ENCODE measurements around the gene OAS2.

Gene OAS2

GRCh38 chr12:112977139-112977538, 1.2 kb upstream of the OAS2 start:
- Histone ChIP-seq H3K9ac (no peak overlapping the region), H3K36me3 (ENCODE audit: control insufficient read depth, insufficient read depth, low read length) (no peaks in the 10 kb centered on the region), H3K27me3 (ENCODE audit: control insufficient read depth, insufficient read depth, low read length) (no peaks in the 10 kb centered on the region), H3K4me1 (no peaks in the 10 kb centered on the region), H3K9me3 (ENCODE audit: control insufficient read depth, low read length) (no peaks in the 10 kb centered on the region), H3K4me2 (ENCODE audit: low read length) (no peak overlapping the region), H3K4me3 (ENCODE audit: low read depth, low read length) (no peak overlapping the region), H2AFZ (no peak overlapping the region), H3K27ac (no peak overlapping the region), H3K79me2 (no peaks in the 10 kb centered on the region)
- no peak for TF ChIP-seq CTCF (IDR thresholded peaks at IDR 0.05)

GRCh38 chr12:112977641-112978040, 678 bp upstream of the OAS2 start:
- Histone ChIP-seq H3K36me3 (ENCODE audit: control insufficient read depth, insufficient read depth, low read length) (no peaks in the 10 kb centered on the region), H3K4me1 (no peaks in the 10 kb centered on the region), H3K9me3 (ENCODE audit: control insufficient read depth, low read length) (no peaks in the 10 kb centered on the region), H3K4me3 (ENCODE audit: low read depth, low read length) (no peak overlapping the region), H3K27ac (peak overlapping the region; percentile 75), H3K9ac (no peak overlapping the region), H2AFZ (peak overlapping the region; percentile 67), H3K4me2 (ENCODE audit: low read length) (no peak overlapping the region), H3K79me2 (no peaks in the 10 kb centered on the region), H3K27me3 (ENCODE audit: control insufficient read depth, insufficient read depth, low read length) (no peaks in the 10 kb centered on the region)
- no peak for TF ChIP-seq CTCF (IDR thresholded peaks at IDR 0.05)

GRCh38 chr12:112979041-112979680, 842 bp downstream of the OAS2 start:
- H2AFZ ChIP-seq: no peak overlapping the region
- H3K27me3 ChIP-seq (ENCODE audit: control insufficient read depth, insufficient read depth, low read length): no peaks in the 10 kb centered on the region
- peak overlapping the region; percentile 55 for H3K4me3 ChIP-seq (ENCODE audit: low read depth, low read length)
- H3K79me2 ChIP-seq: no peaks in the 10 kb centered on the region
- peak overlapping the region; percentile 45 for H3K4me2 ChIP-seq (ENCODE audit: low read length)
- H3K9me3 ChIP-seq (ENCODE audit: control insufficient read depth, low read length): no peaks in the 10 kb centered on the region
- peak overlapping the region; percentile 75 for H3K27ac ChIP-seq
- H3K4me1 ChIP-seq: no peaks in the 10 kb centered on the region
- TF ChIP-seq CTCF (IDR thresholded peaks at IDR 0.05): no peak
- H3K36me3 ChIP-seq (ENCODE audit: control insufficient read depth, insufficient read depth, low read length): no peaks in the 10 kb centered on the region
- no peak overlapping the region for H3K9ac ChIP-seq

DNA sequence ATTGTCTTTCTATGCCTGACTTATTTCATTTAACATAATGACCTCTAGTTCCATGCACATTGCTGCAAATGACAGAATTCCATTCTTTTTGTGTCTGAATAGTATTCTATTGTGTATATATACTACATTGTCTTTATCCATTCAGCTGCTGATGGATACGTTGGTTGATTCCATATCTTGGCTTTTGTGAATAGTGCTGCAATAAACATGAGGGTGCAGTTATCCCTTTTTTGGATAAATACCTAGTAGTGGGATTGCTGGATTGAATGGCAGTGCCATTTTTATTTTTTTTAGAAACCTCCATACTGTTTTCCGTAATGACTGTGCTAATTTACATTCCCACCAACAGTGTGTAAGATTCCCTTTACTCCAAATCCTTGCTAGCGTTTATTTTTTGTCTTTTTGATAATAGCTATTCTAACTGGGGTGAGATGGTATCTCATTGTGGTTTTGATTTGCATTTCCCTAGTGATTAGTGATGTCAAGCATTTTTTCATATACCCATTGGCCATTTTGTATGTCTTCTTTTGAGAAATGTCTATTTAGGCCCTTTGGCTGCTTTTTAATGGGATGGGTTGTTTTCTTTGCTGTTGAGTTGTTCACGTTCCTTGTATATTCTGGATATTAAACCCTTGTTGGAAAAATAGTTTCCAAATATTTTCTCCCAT, 2.3 kb downstream of the OAS2 start:
- H3K9me3 ChIP-seq (ENCODE audit: control insufficient read depth, low read length): no peaks in the 10 kb centered on the region
- H3K27ac ChIP-seq: no peak overlapping the region
- no peaks in the 10 kb centered on the region for H3K4me1 ChIP-seq
- H2AFZ ChIP-seq: no peak overlapping the region
- H3K4me3 ChIP-seq (ENCODE audit: low read depth, low read length): no peak overlapping the region
- H3K27me3 ChIP-seq (ENCODE audit: control insufficient read depth, insufficient read depth, low read length): no peaks in the 10 kb centered on the region
- TF ChIP-seq CTCF (IDR thresholded peaks at IDR 0.05): no peak
- no peaks in the 10 kb centered on the region for H3K36me3 ChIP-seq (ENCODE audit: control insufficient read depth, insufficient read depth, low read length)
- no peak overlapping the region for H3K9ac ChIP-seq
- H3K79me2 ChIP-seq: no peaks in the 10 kb centered on the region
- no peak overlapping the region for H3K4me2 ChIP-seq (ENCODE audit: low read length)
